Islet precursor cell (in vitro differentiated cells): Measurements from ENCODE around the gene RHAG.
A peak's percentile ranks its signal among the peaks of the same experiment; 100 is the strongest.
"Not testable (repeated sequence)": the region's sequence is repeated elsewhere in the genome, so short reads cannot be mapped to it uniquely, and the experiment has no call there.

Source experiments
- DNase-seq: peaks from one replicate; pipeline ENCODE4 v3.0.0-alpha.2; 2018

Gene RHAG

DNA sequence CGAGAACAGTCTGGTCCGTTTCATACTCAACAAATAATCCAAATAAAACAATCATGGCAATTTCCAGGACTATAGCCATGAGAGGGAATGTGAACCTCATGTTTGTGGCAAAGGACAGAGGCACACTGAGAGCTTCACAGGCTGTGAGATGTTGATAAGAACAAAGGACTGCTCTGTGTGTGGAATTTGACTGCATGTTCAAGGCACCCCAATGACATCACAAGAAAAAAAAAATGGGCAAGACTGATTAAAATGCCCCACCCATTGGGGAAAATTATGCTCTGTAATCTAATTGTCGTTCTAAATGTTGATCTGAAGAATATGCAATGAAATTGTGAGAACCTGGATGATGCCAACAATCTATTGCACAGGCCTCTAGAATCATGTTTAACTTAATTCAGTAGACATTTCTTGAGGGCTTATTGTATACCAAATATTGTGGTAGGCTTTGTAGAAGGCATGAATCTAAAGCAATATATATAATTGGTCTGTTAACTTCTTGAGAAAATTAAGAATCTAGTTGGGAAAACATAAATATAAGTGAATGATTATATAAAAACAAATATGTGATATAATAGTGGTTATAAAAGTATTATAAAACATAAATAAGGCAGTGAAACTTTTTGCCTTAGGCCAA is at the start of gene RHAG:
Gene RHAG (minus strand): TSS at position 127 of the 637 bp plus-strand sequence. CDS start 27 bp downstream, at position 100.
- no peak for DNase-seq

DNA sequence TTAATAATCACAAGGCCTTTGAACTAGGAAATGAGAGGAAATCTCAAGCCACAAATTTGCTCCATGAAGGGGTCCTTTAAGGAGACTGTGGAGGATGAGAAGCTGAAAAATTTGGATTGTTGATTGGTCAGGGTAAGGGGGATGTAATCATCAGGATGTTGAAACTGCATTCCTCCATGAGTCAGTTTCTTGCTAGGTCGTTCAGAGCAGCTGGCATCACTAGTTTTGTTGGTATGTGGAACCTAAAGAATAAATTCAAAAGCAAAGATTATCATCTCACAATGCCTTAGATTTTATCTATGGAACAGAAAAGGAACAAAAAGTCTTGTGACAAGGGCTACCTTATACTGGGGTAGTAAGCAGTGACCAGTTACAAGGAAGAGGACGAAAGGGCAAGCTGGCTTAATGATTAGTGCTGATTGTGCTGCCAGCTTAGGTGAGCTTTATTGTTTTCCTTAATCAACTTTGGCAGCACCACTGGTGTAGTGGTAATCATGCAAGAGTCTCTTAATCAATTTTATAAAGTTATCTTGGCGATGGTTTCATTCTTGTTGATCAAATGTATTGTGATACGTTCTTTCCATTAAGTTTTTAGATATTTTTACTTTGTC is 40.1 kb upstream of the RHAG start:
- peak; percentile 54 for DNase-seq

GRCh38 chr6:49675816-49676215 is 39.2 kb upstream of the RHAG start:
- no peak for DNase-seq

DNA sequence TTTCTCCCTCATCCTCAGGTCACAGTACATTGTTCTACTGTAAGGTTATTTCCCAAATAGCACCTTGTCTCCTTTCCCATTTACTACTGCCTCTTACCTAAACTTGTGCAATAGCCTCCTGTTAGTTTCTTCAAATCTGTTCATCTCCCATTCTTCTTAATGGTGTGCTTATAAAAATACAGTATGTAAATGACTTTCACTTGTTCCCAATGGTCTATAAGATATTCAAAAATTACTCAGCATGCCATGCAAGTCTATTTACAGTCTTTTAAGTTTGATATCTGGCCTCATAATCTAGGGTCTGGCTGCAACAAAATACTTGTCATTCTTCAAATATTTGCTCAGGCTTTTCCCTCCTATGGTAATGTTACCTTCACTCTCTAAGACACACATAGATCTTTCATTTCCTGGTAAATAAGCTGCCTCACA is 31.5 kb upstream of the RHAG start:
- no peak for DNase-seq

DNA sequence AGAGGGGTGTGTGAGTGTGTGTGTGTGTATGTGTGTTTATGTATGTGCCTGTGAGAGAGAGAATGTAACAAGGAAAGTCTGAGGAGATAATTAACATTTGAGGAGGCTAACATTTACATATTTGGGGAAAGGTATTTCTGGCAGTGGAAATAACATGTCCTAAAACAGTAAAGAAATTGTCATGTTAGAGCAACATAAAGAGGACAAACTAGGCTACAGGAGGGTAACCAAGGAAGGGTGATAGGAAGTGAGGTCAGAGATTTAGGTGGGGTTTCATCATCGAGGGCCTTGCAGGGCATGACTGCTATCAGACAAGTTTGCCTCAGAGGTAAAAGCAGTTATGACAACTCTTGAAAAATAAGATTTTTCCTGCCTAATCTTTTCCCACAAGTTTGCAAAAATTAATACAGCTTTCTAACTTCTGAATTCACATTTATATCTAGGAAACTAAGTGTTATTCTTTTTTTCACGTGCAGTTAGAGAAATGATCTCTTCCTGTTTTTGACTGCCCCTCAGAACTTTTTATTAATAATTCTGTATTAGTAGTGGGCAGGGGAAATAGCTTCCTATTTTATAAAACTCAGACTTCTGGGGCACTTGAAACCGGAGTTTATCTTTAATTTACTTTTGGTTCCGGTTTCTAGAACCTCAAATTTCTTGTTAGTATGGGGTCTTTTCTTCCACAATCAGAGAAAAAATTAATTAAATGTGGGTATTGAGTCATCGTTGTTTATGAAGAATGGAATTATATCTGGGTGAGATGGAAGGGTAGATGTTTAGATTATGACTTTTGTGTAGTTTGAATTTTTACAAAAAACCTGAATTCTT is 30.5 kb upstream of the RHAG start:
- no peak for DNase-seq

GRCh38 chr6:49666480-49666879 is 29.8 kb upstream of the RHAG start:
- DNase-seq, result no peak

GRCh38 chr6:49664817-49665216 is 28.2 kb upstream of the RHAG start:
- DNase-seq, result no peak

DNA sequence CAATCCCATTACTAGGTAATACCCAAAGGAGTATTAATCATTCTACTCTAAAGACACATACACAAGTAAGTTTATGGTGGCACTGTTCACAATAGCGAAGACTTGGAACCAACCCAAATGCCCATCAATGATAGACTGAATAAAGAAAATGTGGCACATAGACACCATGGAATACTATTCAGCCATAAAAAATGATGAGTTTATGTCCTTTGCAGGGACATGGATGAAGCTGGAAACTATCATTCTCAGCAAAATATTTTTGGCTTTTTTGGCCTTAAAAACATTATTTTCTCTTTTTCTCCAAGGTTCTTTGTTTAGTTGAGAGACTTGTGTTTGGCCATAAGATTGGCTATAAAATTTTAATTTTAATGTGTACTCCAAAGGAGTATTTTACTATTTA is 27.4 kb upstream of the RHAG start:
- DNase-seq, result not testable (repeated sequence)

DNA sequence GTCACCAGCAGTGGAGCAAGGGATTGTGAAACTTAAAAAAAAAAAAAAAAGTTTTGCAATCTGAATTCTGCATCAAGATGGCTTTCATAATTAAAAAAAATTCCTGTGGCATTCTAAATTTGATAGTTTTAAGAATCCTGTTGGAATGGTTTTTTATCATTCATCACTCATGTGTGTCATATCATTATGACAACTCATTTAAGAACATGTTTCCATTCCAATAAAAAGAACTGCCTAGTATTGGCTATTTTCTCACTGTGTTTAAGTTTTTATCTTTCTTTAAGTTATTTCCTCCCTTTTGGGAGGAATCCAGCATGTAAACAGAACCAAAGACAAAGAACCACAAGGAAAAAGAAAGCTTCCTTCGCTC is 26.2 kb upstream of the RHAG start:
- no peak for DNase-seq

DNA sequence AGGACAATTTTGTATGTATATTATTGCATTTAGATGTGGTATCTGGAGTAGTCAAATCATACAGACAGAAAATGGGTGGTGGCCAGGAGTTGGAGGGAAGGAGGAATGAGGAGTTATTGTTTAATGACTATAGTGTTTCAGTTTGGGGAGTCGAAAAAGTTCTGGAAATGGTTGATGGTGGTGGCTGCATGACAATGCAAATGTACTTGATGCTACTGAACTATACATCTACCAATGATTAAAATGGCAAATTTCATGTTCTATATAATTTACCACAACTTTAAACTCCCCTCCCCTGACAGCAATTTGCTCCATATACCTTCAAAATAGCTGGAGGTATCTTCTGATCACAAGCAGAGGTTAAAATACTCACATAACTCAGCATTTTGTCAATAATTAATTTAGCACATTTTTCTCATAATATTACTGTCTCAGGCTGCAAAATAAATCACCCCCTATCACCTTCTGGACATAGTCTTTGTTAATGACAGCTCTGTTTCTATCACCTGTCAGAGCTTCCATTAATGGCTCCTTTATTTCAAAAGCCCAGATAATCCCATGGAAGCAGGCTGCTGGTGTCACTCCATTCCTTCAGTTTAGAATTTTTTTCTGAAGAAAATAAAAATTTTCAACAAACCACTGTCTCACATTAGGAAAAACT is 25.7 kb upstream of the RHAG start:
- no peak for DNase-seq

DNA sequence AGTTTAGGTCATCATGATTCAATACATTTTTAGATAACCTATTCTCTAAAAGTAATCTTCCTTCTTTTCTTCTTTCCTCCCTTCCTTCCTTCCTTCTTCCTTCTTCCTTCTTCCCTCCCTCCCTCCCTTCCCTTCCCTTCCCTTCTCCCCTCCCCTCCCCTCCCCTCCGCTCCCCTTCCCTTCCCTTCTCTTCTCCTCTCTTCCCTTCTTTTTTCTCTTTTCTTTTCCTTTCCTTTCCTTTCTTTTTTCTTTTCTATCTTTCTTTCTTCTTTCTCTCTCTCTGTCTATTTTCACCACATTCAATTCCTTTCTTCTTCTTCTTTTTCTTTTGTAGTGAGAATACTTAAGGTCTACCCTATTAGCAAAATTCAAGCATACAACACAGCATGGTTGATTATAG is 17.3 kb upstream of the RHAG start:
- no peak for DNase-seq

DNA sequence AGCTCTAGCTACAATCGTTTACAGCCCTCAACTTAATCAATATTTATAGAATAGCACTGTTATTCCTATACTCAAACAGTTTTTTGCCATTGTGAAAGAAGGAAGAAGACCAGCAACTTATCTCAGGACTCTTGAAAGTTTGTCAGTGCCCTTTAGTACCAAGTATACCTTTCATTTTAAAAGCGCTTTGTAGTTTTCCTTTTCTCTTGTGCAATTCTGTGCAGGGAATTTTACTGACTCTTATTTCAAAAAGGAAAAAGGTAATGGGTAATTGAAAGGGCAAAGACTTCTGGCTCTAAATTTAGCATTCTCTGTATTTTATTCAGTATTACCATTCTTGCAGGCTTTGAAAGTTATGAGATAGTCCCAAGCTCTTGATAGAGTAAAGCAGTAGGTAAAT is 16.8 kb upstream of the RHAG start:
- DNase-seq, result no peak

DNA sequence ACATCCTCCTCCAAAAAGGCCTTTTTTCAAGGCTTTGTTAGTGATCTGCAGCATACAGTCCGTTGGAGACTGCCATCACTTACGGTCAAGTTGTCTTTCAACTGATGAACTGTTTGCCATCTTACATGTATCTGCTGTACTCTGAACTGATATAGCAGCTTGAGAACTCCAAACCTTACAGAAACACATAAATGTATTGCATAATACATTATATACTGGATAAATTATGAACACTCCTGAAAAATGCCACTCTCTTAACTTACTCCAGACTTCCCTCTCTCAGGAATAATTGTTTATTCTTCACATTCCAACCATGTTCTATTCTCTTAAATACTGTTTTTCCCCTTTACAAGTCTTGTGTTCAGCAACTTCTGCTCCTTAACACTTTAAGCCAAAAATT is 14.6 kb upstream of the RHAG start:
- no peak for DNase-seq

DNA sequence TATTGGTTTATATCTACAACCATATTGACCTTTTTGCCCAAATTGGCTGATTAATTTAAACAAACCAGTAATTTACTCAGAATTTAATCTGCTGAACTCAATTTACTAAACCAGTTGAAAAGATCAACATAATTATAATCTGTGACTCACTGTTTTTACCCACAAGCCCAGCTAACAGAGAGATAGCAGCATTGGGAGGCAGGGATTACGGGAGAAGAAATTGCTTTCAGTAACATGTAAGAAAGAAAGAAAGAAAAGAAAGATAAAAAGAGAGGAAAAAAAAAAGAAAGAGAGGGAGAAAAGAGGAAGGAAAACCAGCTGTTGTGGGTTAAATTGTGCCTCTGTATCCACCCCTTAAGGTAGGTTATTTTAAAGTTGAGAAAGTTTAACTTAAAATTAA is 13.3 kb upstream of the RHAG start:
- DNase-seq, result no peak

DNA sequence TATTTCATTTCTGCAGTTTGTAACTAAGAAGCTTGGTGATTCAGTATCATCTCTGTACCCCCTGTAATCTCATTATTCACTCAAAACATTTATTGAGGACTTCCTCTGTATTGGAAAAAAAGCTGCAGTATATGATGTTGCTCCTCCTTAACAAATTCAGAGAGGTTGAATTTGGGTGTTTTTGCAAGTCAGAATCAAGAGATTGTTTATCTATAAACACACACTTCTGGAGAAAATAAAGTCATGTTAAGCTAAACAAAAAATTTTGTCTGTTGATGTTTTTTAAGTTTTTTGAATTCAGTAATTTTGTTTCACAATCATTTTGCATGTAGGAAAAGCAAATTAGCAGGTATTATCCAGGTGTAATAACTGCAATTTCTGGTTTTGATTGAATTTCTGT is 11.4 kb upstream of the RHAG start:
- DNase-seq, result no peak

DNA sequence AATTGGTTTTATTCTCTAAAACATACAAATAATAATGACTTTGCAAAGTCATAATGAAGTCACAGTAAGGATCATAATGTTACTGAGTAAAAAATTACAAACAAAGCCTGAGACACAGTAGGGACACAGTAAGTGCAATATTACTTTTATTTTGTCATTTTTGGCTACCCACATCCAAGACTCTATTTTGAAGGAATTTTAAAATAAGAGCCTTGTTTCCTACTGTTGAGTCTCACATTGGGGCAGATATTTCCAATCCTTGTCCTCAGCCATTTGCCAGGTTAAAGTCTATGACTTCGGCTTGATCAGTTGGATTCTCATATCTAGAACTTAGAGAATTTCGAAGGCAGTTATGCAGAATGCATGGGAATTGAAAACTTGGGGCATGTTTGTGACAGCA is 10.8 kb upstream of the RHAG start:
- DNase-seq, result no peak

DNA sequence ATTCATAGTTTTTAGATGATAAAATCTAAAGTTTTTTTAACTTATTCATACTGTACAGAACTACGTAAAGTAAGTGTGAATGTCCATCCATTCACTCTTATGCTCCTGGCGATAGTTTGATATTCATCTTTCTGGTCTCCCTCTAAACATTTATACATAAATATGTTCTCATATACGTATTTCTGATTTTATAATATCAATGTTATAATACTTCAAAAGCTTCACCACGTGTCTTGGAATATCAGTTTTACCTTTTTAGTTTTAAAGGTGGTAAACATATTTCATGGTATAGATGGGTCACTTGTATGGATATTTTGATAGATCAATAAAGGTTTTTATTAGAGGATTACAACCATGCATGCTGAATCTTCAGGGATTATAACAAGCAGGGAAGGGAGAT is 10.3 kb upstream of the RHAG start:
- no peak for DNase-seq

GRCh38 chr6:49646130-49646824 is 9.6 kb upstream of the RHAG start:
- no peak for DNase-seq

DNA sequence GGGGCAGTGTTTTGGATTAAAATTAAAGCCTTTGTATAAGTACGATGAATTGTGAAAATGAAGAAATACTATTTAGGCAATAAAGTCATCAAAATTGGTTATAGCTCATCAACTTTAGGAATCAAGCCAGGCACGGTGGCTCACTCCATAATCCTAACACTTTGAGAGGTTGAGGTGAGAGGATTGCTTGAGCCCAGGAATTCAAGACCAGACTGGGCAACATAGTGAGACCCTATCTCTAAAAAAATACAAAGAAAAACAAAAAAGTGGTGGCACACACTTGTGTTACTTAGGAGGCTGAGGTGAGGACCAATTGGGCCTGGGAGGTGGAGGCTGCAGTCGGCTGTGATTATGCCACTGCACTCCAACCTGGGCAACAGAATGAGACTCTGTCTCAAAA is 8.5 kb upstream of the RHAG start:
- DNase-seq, result no peak

GRCh38 chr6:49639177-49639817 is 2.7 kb upstream of the RHAG start:
- no peak for DNase-seq

DNA sequence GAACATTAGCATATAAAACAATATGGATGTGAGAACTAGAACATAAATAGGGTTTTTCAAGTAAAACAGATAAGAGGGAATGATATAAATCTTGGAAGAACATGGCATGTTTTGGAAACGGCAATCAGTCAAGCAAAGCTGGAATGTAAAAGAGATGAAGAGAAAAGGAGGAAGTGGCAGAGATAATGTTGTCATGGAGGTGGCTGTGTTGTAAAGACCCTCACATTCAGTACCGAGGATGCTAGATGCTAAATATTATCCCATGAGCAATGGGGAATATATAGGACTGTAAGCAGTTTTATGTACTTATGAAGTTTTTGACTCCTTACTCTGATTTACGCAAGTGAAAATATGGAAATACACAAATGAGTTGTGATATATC is 702 bp upstream of the RHAG start:
- no peak for DNase-seq

GRCh38 chr6:49635978-49636712 is 494 bp downstream of the RHAG start:
- no peak for DNase-seq
